Natural killer cell treated with Interleukin-12 subunit alpha and Interleukin-12 subunit beta and Interleukin-15 and Interleukin-18, amount 100 ng/mL, for 72 hours (primary cell): ENCODE data around the gene ZNF512. TPM values are rescaled to one million over a fixed set of nuclear protein-coding genes. Genes with fewer than 3 reads are reported as not detected.
"Not testable (repeated sequence)": the region's sequence is repeated elsewhere in the genome, so short reads cannot be mapped to it uniquely, and the experiment has no call there.

Experiments
- ATAC-seq, 2 donors: fragments of 150-1000 bp; cut with Tn5 transposase in 1 of 2; sonication (Bioruptor Pico), chemical (Tn5 transposase) in 1 of 2; 2 replicates each; pipeline ENCODE4 v1.10.0; 2021
- DNase-seq: peaks from one replicate; pipeline ENCODE4 v3.0.0; 2022; ENCODE audit warnings: low spot score
- H3K27ac Mint-ChIP-seq, 2 donors: 1 replicate in 1 of 2; 2 replicates in 1 of 2; pipeline ENCODE4 v1.8.0; 2022; ENCODE audit warnings: mixed read lengths in 2 of 2, mild to moderate bottlenecking in 1 of 2, moderate library complexity in 1 of 2
- H3K27me3 Mint-ChIP-seq, 2 donors: 1 replicate in 1 of 2; 2 replicates in 1 of 2; pipeline ENCODE4 v1.8.0; 2022; ENCODE audit warnings: mixed read lengths in 2 of 2
- H3K36me3 Mint-ChIP-seq: one replicate; pipeline ENCODE4 v1.8.0; 2022; ENCODE audit warnings: mixed read lengths
- H3K4me1 Mint-ChIP-seq, 2 donors: 1 replicate in 1 of 2; 2 replicates in 1 of 2; pipeline ENCODE4 v1.8.0; 2022; ENCODE audit warnings: low read depth in 2 of 2, mixed read lengths in 2 of 2, mild to moderate bottlenecking in 1 of 2
- H3K4me3 Mint-ChIP-seq: one replicate; pipeline ENCODE4 v1.8.0; 2022; ENCODE audit warnings: mixed read lengths
- H3K9me3 Mint-ChIP-seq: 2 replicates; pipeline ENCODE4 v1.8.0; 2022; ENCODE audit warnings: mixed read lengths
- total RNA-seq, 2 donors: library from RNA; stranded (reverse); gene quantifications; one replicate each; pipeline ENCODE4 v1.2.3, GENCODE V29; 2022

ZNF512 gene
- total RNA-seq, 2 donors from 2014 or later: 10.1 to 24.0 TPM

DNA sequence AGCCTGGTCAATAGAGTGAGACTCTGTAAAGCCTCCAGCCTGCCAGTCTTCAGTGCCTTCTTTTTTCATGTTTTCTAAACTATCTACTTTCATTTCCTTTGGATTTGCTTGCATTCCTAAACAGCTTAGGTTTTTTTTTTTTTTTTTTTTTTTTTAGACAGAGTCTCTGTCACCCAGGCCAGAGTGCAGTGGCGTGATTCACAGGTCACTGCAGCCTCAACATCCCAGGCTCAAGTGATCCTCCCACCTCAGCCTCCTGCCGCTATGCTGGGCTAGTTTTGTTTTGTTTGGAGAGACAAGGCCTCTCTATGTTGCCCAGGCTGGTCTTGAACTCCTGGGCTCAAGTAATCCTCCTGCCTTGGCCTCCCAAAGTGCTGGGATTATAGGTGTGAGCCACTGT is 47.4 kb downstream of the ZNF512 start:
- Mint-ChIP-seq H3K36me3 (peaks cover 27% of the 10 kb centered on the region), H3K4me1 (peaks cover 17 to 19% of the 10 kb centered on the region in 2 donors)
- not testable (repeated sequence) for H3K9me3 Mint-ChIP-seq, H3K4me3 Mint-ChIP-seq, DNase-seq, ATAC-seq, H3K27me3 Mint-ChIP-seq, H3K27ac Mint-ChIP-seq

DNA sequence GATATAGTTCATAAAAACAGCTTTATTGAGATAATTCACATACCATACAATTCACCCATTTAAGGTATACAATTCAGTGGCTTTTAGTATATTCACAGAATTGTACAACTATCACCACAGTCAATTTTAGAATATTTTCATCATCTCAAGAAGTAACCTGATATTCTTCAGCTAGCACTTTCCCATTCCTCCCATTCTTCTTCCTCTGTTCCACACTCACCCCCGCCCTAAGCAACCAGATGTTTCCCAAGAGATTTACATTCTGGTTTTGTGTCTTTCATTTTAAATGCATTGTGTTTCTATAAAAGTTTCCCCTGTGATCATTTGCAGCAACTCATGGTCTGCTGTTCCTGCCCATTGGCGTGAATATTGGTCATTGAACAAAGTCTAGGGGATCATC is 51.4 kb downstream of the ZNF512 start:
- H3K4me3 Mint-ChIP-seq: no peak overlapping the region
- peaks cover 42% of the 10 kb centered on the region for H3K36me3 Mint-ChIP-seq
- peaks cover 26 to 40% of the 10 kb centered on the region in 2 donors for H3K4me1 Mint-ChIP-seq
- H3K9me3 Mint-ChIP-seq: no peaks in the 10 kb centered on the region
- no peak overlapping the region for H3K27ac Mint-ChIP-seq
- no peaks in the 10 kb centered on the region for H3K27me3 Mint-ChIP-seq
- DNase-seq (no peak), ATAC-seq (no peak)

DNA sequence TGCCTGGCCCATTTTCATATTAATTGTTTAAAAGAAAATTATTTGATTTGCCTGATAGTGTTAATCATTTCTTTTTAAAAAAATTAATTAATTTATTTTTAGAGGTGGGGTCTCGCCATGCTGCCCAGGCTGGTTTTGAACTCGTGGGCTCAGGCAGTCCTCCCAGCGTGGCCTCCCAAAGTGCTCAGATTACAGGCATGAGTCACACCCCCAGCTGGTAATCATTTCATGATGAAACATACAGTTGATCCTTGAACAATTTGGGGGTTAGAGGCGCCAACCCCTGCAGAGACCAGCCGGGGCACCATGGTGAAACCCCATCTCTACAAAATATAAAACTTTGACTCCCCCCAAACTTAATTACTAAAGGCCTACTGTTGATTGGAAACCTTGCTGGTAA is 53.9 kb downstream of the ZNF512 start:
- no peak overlapping the region for H3K4me3 Mint-ChIP-seq
- H3K27me3 Mint-ChIP-seq: no peaks in the 10 kb centered on the region
- peaks cover 19 to 28% of the 10 kb centered on the region in 2 donors for H3K4me1 Mint-ChIP-seq
- H3K27ac Mint-ChIP-seq: no peak overlapping the region
- peaks cover 44% of the 10 kb centered on the region for H3K36me3 Mint-ChIP-seq
- ATAC-seq: no peak
- DNase-seq: no peak
- H3K9me3 Mint-ChIP-seq: no peaks in the 10 kb centered on the region

DNA sequence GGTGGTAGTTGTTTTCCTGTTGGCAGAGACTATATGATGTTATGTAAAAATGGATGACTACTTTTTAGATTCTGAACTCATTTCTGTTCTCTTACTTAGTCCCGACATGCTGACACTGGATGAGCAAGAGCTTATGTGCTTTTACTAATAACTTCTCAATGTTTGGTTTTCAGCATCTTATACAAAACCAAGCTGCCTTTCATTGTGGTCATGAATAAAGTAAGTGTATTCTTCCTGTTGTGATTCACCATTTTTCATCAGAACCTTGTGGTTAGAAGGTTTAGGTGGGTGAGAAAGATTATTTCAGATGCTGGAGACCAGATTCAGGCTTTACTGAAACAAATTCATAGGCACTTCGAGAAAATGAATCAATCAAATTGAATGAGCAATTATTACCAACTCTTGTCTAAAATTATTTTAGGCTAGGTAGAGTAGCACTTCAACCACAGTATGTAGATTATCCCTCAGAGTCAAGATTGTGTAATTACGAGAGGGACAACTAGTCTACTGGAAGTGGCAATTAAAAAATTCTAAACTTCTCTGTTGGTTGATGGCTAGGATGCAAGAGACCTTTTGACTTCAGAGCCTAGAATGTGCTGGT is 55.3 kb downstream of the ZNF512 start:
- DNase-seq (no peak), ATAC-seq (peak; percentile 91 to 95)
- peaks cover 36% of the 10 kb centered on the region for H3K36me3 Mint-ChIP-seq
- peaks cover 19 to 28% of the 10 kb centered on the region in 2 donors for H3K4me1 Mint-ChIP-seq
- H3K27me3 Mint-ChIP-seq: no peaks in the 10 kb centered on the region
- peak overlapping the region; percentile 58 for H3K4me3 Mint-ChIP-seq
- H3K9me3 Mint-ChIP-seq: no peaks in the 10 kb centered on the region
- H3K27ac Mint-ChIP-seq: peak overlapping the region; percentile 70 to 84

DNA sequence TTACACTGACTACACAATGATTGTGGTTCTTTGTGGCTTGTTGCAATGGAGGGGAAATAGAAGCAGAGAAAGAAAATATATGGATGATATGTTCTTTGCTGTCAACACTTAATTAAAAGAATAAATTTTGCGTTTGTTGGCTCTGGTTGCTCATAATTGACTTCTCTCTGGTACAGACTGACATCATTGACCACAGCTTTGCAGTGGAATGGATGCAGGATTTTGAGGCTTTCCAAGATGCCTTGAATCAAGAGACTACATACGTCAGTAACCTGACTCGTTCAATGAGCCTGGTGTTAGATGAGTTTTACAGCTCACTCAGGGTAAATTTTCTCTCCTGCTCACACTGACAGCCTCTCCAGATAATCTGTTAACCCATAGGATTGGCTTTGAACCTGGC is 55.9 kb downstream of the ZNF512 start:
- Mint-ChIP-seq H3K27ac (peak overlapping the region; percentile 70 to 84), H3K27me3 (no peaks in the 10 kb centered on the region), H3K9me3 (no peaks in the 10 kb centered on the region), H3K4me3 (peak overlapping the region; percentile 58), H3K4me1 (peaks cover 19 to 28% of the 10 kb centered on the region in 2 donors), H3K36me3 (peaks cover 36% of the 10 kb centered on the region)
- DNase-seq (no peak), ATAC-seq (no peak)

DNA sequence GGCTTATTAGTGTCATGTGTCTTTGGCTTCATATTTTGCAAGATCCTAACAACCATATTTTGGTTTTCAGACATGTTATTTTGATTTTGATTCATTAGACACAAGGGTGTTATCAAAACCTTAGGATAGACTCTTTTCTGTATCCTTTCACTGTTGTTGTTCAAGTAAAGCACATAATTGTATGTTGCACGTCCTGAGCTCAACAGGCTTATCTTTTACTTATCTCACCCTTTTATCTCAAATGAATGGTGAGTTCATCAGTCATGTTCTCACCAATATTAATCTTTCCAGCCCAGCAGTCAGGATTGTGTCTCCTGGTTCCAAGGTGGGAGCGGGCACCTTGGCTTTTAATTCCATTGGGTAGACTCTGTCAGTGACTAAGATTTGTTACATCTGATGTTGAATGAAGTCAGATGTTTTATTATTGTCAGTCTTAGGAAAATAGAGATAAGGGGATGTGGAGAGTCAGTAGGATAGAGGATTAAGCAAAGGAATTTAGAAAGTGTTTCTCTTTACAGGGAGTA is 57.9 kb downstream of the ZNF512 start:
- Mint-ChIP-seq H3K36me3 (peaks cover 20% of the 10 kb centered on the region), H3K4me1 (peaks cover 13 to 19% of the 10 kb centered on the region in 2 donors), H3K27ac (no peak overlapping the region), H3K9me3 (no peaks in the 10 kb centered on the region), H3K4me3 (no peak overlapping the region), H3K27me3 (no peaks in the 10 kb centered on the region)
- DNase-seq (no peak), ATAC-seq (no peak)

DNA sequence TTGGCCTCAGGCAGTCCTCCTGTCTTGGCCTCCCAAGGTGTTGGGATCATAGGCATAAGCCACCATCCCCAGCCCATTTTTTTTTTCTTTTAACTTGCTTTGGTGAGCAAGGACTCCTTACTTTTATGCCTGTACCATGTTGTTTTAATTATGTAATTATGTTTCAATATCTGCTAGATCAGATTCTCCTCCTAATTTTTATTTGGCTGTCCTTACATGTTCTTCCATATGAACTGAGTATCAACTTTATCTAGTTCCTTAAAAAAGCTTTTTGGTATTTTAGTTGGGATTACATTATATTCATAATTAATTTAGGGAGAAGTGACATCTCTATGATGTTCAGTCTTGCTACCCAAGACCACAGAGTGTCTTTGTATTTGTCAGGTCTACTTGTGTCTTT is 62.4 kb downstream of the ZNF512 start:
- Mint-ChIP-seq H3K4me1 (peaks cover 0 to 3% of the 10 kb centered on the region in 2 donors), H3K27me3 (no peaks in the 10 kb centered on the region), H3K27ac (no peak overlapping the region), H3K9me3 (no peaks in the 10 kb centered on the region), H3K4me3 (no peak overlapping the region), H3K36me3 (peaks cover 15% of the 10 kb centered on the region)
- ATAC-seq (no peak), DNase-seq (no peak)

DNA sequence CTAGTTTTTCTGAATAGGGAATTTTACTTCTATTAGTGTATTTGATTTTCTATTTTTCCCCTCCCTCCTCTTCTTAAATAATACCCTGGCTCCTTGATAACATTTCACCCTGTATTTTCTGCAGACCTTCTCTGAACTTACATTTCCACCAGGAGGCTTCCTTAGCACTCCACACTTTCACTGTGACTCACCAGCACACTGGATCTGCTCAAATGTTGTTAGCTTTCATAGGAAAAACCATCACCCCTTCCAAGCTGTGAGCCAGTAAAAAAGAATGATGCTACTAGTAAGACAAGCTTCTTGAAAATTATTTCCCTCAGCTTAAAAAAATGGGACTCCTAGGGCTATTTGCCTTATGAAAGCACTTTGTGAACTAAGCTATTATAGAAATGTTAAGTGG is 64.4 kb downstream of the ZNF512 start:
- Mint-ChIP-seq H3K27ac (no peak overlapping the region), H3K4me3 (no peak overlapping the region), H3K27me3 (no peaks in the 10 kb centered on the region), H3K9me3 (no peaks in the 10 kb centered on the region), H3K4me1 (peaks cover 0 to 3% of the 10 kb centered on the region in 2 donors), H3K36me3 (peaks cover 9% of the 10 kb centered on the region)
- DNase-seq (no peak), ATAC-seq (no peak)

DNA sequence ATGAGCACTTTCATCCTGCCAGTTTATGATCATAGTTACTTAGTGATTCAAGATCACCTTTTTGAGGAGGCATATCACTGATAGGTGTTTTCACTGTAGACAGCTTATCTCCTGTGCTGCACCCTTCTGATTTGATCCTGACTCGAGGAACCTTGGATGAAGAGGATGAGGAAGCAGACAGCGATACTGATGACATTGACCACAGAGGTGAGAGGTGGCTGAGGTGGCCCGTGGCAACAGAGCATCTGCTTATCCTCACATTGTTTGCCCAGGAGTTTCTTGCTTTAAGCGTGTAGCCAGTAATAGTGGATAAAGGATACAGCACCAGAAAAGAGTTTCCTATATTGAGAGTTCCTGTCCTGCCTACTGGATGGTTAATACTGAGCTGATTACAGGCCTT is 64.9 kb downstream of the ZNF512 start:
- no peak overlapping the region for H3K4me3 Mint-ChIP-seq
- no peaks in the 10 kb centered on the region for H3K27me3 Mint-ChIP-seq
- H3K9me3 Mint-ChIP-seq: no peaks in the 10 kb centered on the region
- no peak for DNase-seq
- no peak overlapping the region for H3K27ac Mint-ChIP-seq
- peaks cover 13% of the 10 kb centered on the region for H3K36me3 Mint-ChIP-seq
- no peak for ATAC-seq
- H3K4me1 Mint-ChIP-seq: peaks cover 3 to 5% of the 10 kb centered on the region in 2 donors

DNA sequence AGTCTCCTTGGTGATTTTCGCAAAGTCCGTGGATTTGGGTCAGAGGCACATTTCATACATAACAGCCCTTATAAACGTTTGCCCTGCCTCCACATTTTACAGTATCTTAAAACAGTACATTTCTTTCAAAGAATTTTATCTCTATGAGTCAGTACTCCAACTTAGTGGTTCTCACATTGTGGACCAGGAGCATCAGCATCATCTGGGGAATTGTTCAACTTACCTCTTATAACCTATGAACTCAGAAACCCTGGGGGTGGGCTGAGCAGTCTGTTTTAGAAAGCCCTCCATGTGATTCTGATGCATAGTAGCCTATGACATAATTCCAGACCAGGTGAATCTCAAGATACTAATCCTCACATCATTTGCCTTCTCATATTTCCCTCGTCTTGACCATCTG is 68.2 kb downstream of the ZNF512 start:
- no peak overlapping the region for H3K27ac Mint-ChIP-seq
- H3K4me1 Mint-ChIP-seq: peaks cover 8 to 9% of the 10 kb centered on the region in 2 donors
- H3K9me3 Mint-ChIP-seq: no peaks in the 10 kb centered on the region
- ATAC-seq: no peak
- no peak overlapping the region for H3K4me3 Mint-ChIP-seq
- H3K36me3 Mint-ChIP-seq: peaks cover 35% of the 10 kb centered on the region
- DNase-seq: no peak
- no peaks in the 10 kb centered on the region for H3K27me3 Mint-ChIP-seq

DNA sequence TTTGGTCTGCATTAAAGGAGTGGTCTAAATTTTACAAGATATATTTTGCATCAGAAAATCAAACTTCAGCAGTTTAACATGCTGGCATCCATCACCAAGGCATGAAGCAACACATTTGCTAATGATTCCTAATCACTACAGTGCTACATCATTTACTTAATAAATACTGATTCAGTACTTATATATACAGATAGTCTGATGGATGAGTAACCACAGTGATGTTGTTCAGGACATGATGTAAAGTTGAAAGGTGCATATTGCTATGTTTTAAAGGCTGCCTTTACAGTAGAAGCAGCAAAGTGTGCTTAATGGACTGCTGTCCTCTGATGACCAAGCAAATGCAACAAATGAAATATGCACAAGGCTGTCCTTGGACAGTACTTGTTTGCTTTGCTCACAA is 69.5 kb downstream of the ZNF512 start:
- H3K27me3 Mint-ChIP-seq: no peaks in the 10 kb centered on the region
- no peak for DNase-seq
- no peak for ATAC-seq
- H3K27ac Mint-ChIP-seq: no peak overlapping the region
- H3K4me1 Mint-ChIP-seq: peaks cover 6 to 9% of the 10 kb centered on the region in 2 donors
- H3K9me3 Mint-ChIP-seq: no peaks in the 10 kb centered on the region
- no peak overlapping the region for H3K4me3 Mint-ChIP-seq
- peaks cover 39% of the 10 kb centered on the region for H3K36me3 Mint-ChIP-seq

DNA sequence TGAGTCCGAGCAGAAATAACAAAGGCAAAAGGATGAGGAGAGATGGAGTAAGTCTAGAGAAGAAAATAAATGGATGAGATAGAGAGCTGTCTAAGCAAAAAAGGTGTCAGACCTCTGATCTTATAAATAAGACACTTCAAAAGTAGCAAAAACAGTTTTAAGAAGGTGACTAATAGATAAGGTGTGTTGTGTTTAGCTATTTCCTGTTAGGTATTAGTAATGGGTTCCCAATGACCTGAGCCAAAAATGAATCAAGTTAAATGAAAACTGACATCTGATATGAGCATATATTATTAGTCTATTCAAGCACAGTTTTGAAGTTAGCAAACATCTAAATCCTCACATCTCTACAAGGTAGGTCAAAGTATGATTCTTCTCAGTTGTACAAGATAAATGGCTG is 69.9 kb downstream of the ZNF512 start:
- ATAC-seq: no peak
- no peak for DNase-seq
- Mint-ChIP-seq H3K27ac (no peak overlapping the region), H3K4me3 (no peak overlapping the region), H3K9me3 (no peaks in the 10 kb centered on the region), H3K4me1 (peaks cover 5 to 9% of the 10 kb centered on the region in 2 donors), H3K36me3 (peaks cover 39% of the 10 kb centered on the region), H3K27me3 (no peaks in the 10 kb centered on the region)

DNA sequence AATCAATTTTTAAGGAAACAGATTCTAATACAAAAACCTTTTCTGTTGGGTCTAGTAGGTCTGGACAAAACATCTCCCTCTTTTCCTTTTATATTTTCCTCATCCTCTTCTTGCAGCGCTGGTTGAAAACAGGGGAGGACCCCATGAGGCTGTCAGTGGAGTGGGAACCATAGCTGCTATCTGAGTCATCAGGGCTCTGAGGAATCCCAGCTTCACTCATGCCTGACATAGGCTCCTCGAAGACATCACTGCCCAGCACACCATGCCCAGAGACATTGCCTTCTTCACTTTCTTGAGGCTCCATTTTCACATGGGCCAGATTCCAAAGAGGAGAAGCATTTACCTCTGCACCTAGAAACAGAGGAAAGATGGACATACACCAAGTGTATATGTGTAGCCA is 70.6 kb downstream of the ZNF512 start:
- Mint-ChIP-seq H3K4me1 (peaks cover 5 to 9% of the 10 kb centered on the region in 2 donors), H3K27ac (peak overlapping the region in 1 of 2 donors; percentile 8), H3K27me3 (no peaks in the 10 kb centered on the region), H3K4me3 (no peak overlapping the region), H3K36me3 (peaks cover 39% of the 10 kb centered on the region), H3K9me3 (no peaks in the 10 kb centered on the region)
- ATAC-seq (no peak), DNase-seq (no peak)

DNA sequence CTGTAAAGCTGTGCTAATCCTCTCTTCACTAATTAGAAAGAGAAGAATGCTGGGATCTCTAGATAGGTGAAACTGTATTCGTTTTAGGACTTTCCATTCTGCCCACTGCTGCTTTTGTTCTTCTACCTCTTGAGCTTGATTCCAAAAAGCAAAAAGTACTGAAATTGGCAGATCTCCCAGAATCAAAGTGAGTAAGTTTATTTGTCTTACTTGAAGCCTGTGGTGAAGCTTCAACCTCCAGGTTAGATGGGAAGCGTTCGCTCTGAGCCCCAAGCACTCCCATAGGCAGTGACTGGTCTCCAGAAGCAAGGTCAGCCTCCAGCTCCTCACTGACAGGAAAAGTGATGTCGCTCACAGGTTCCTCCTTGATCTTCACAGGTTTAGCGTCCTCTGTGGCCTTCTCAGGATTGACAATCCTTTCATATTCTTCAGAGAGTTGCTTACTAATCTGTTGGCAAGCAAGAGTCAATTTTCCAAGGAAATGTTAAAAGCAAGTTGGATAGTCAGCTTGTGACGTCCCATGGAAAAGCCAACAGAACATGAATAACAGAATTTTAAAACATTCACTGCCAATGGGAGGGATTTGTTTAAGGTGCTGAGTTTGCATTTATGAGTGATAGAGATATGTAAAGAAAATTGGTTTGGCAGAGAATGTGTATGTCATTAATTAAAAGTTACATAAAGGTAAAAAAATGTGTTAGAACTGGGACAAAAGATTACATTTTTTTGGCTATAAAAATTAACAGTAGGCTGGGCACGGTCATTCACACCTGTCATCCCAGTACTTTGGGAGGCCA is 72.5 kb downstream of the ZNF512 start:
- Mint-ChIP-seq H3K36me3 (peaks cover 36% of the 10 kb centered on the region), H3K9me3 (no peaks in the 10 kb centered on the region), H3K27me3 (no peaks in the 10 kb centered on the region), H3K4me3 (no peak overlapping the region), H3K27ac (peak overlapping the region in 1 of 2 donors; percentile 32), H3K4me1 (peaks cover 12 to 15% of the 10 kb centered on the region in 2 donors)
- ATAC-seq (no peak), DNase-seq (no peak)
